Measurements from ENCODE around the gene KLF17. TPM values are rescaled to one million over a fixed set of nuclear protein-coding genes. Genes with fewer than 3 reads are reported as not detected.

The KLF17 gene
- total and polyA plus RNA-seq, 2 experiments from 2014 or later = not detected

DNA sequence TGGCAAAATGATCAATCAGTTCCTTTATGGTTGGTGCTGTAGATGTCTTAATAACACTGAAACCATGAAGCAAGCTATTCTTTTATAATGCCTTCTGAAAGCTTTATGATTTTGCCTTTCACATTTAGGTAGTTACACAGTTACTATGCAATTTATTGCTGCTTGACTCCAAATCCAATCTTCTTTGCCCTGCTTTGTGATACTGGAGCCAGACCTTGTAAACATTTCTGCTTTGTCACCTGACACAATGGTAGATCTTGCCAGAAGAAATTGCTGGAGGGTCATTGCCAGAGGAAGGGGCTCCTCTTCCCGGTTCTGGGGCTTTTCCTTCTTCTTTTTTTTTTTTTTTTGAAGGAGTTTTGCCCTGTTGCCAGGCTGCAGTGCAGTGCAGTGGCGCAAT is 40.5 kb upstream of the KLF17 start:
- ATAC-seq (no peak), DNase-seq (ENCODE audit: low spot score) (no peak)
- Histone ChIP-seq H3F3A (replicated peaks; ENCODE audit: low read depth) (no peaks in the 10 kb centered on the region), H3K36me3 (ENCODE audit: insufficient read depth) (no peaks in the 10 kb centered on the region), H3K79me2 (replicated peaks; ENCODE audit: insufficient read depth) (no peaks in the 10 kb centered on the region), H3K4me1 (ENCODE audit: insufficient read depth) (0 out of 2 replicates have a peak, but pooled peaks cover 5% of the 10 kb centered on the region), H2AFZ (0 out of 2 replicates have a peak overlapping the region, but pooled peaks have one; percentile 10), H3K4me2 (no peak overlapping the region), H3K27ac (ENCODE audit: low read depth) (no peak overlapping the region), H4K20me1 (replicated peaks; ENCODE audit: insufficient read depth) (no peaks in the 10 kb centered on the region), H3K9me2 (ENCODE audit: insufficient read depth) (0 out of 2 replicates have a peak, but pooled peaks cover 2% of the 10 kb centered on the region), H3K27me3 (ENCODE audit: insufficient read depth) (no peaks in the 10 kb centered on the region), H3K4me3 (no peak overlapping the region)
- Mint-ChIP-seq H3K36me3 (ENCODE audit: low read depth) (no peaks in the 10 kb centered on the region), H3K27ac (no peak overlapping the region), H3K27me3 (ENCODE audit: insufficient read depth, low read depth, poor library complexity) (peaks cover 2% of the 10 kb centered on the region), H3K9me3 (no peaks in the 10 kb centered on the region), H3K4me3 (no peak overlapping the region), H3K4me1 (peaks cover 8% of the 10 kb centered on the region)
- TF ChIP-seq CREB1 (CRISPR knock-in tag; IDR thresholded peaks at IDR 0.05; ENCODE audit: low read depth) (no peak), ZNF114 (CRISPR knock-in tag; IDR thresholded peaks at IDR 0.05) (no peak), EZH2phosphoT487 (IDR thresholded peaks at IDR 0.05; ENCODE audit: unreplicated experiment) (no peak), JUNB (IDR thresholded peaks at IDR 0.05; ENCODE audit: unreplicated experiment) (no peak), EZH2 (IDR thresholded peaks at IDR 0.05; ENCODE audit: low read depth, unreplicated experiment) (no peak), ZNF331 (CRISPR knock-in tag; IDR thresholded peaks at IDR 0.05; ENCODE audit: low read depth) (no peak)
- TF ChIP-seq, protein P1, sequence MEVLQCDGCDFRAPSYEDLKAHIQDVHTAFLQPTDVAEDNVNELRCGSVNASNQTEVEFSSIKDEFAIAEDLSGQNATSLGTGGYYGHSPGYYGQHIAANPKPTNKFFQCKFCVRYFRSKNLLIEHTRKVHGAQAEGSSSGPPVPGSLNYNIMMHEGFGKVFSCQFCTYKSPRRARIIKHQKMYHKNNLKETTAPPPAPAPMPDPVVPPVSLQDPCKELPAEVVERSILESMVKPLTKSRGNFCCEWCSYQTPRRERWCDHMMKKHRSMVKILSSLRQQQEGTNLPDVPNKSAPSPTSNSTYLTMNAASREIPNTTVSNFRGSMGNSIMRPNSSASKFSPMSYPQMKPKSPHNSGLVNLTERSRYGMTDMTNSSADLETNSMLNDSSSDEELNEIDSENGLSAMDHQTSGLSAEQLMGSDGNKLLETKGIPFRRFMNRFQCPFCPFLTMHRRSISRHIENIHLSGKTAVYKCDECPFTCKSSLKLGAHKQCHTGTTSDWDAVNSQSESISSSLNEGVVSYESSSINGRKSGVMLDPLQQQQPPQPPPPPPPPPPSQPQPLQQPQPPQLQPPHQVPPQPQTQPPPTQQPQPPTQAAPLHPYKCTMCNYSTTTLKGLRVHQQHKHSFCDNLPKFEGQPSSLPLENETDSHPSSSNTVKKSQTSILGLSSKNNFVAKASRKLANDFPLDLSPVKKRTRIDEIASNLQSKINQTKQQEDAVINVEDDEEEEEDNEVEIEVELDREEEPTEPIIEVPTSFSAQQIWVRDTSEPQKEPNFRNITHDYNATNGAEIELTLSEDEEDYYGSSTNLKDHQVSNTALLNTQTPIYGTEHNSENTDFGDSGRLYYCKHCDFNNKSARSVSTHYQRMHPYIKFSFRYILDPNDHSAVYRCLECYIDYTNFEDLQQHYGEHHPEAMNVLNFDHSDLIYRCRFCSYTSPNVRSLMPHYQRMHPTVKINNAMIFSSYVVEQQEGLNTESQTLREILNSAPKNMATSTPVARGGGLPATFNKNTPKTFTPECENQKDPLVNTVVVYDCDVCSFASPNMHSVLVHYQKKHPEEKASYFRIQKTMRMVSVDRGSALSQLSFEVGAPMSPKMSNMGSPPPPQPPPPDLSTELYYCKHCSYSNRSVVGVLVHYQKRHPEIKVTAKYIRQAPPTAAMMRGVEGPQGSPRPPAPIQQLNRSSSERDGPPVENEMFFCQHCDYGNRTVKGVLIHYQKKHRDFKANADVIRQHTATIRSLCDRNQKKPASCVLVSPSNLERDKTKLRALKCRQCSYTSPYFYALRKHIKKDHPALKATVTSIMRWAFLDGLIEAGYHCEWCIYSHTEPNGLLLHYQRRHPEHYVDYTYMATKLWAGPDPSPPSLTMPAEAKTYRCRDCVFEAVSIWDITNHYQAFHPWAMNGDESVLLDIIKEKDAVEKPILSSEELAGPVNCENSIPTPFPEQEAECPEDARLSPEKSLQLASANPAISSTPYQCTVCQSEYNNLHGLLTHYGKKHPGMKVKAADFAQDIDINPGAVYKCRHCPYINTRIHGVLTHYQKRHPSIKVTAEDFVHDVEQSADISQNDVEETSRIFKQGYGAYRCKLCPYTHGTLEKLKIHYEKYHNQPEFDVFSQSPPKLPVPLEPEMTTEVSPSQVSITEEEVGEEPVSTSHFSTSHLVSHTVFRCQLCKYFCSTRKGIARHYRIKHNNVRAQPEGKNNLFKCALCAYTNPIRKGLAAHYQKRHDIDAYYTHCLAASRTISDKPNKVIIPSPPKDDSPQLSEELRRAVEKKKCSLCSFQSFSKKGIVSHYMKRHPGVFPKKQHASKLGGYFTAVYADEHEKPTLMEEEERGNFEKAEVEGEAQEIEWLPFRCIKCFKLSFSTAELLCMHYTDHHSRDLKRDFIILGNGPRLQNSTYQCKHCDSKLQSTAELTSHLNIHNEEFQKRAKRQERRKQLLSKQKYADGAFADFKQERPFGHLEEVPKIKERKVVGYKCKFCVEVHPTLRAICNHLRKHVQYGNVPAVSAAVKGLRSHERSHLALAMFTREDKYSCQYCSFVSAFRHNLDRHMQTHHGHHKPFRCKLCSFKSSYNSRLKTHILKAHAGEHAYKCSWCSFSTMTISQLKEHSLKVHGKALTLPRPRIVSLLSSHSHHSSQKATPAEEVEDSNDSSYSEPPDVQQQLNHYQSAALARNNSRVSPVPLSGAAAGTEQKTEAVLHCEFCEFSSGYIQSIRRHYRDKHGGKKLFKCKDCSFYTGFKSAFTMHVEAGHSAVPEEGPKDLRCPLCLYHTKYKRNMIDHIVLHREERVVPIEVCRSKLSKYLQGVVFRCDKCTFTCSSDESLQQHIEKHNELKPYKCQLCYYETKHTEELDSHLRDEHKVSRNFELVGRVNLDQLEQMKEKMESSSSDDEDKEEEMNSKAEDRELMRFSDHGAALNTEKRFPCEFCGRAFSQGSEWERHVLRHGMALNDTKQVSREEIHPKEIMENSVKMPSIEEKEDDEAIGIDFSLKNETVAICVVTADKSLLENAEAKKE (CRISPR knock-in tag; IDR thresholded peaks at IDR 0.05) = no peak
- TF ChIP-seq, protein P2, sequence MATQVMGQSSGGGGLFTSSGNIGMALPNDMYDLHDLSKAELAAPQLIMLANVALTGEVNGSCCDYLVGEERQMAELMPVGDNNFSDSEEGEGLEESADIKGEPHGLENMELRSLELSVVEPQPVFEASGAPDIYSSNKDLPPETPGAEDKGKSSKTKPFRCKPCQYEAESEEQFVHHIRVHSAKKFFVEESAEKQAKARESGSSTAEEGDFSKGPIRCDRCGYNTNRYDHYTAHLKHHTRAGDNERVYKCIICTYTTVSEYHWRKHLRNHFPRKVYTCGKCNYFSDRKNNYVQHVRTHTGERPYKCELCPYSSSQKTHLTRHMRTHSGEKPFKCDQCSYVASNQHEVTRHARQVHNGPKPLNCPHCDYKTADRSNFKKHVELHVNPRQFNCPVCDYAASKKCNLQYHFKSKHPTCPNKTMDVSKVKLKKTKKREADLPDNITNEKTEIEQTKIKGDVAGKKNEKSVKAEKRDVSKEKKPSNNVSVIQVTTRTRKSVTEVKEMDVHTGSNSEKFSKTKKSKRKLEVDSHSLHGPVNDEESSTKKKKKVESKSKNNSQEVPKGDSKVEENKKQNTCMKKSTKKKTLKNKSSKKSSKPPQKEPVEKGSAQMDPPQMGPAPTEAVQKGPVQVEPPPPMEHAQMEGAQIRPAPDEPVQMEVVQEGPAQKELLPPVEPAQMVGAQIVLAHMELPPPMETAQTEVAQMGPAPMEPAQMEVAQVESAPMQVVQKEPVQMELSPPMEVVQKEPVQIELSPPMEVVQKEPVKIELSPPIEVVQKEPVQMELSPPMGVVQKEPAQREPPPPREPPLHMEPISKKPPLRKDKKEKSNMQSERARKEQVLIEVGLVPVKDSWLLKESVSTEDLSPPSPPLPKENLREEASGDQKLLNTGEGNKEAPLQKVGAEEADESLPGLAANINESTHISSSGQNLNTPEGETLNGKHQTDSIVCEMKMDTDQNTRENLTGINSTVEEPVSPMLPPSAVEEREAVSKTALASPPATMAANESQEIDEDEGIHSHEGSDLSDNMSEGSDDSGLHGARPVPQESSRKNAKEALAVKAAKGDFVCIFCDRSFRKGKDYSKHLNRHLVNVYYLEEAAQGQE (IDR thresholded peaks at IDR 0.05; ENCODE audit: unreplicated experiment) = no peak
- TF ChIP-seq, protein P3, sequence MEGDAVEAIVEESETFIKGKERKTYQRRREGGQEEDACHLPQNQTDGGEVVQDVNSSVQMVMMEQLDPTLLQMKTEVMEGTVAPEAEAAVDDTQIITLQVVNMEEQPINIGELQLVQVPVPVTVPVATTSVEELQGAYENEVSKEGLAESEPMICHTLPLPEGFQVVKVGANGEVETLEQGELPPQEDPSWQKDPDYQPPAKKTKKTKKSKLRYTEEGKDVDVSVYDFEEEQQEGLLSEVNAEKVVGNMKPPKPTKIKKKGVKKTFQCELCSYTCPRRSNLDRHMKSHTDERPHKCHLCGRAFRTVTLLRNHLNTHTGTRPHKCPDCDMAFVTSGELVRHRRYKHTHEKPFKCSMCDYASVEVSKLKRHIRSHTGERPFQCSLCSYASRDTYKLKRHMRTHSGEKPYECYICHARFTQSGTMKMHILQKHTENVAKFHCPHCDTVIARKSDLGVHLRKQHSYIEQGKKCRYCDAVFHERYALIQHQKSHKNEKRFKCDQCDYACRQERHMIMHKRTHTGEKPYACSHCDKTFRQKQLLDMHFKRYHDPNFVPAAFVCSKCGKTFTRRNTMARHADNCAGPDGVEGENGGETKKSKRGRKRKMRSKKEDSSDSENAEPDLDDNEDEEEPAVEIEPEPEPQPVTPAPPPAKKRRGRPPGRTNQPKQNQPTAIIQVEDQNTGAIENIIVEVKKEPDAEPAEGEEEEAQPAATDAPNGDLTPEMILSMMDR (conservative IDR thresholded peaks at IDR 0.05; ENCODE audit: low read depth in 2 of 2) = no peak

All from GM23338 (cell line).